NT2/D1 (cell line): ENCODE data around the gene LCA5L.

Source experiments
- SUZ12 ChIP-seq: IDR thresholded peaks from 2 replicates; pipeline ENCODE4 v1.6.1; 2011; ENCODE audit not compliant: insufficient read length, insufficient read depth; ENCODE audit errors: extremely low read depth
- YY1 ChIP-seq: IDR thresholded peaks from 2 replicates; pipeline ENCODE4 v1.6.1; 2011; ENCODE audit not compliant: insufficient read length, insufficient read depth
- ZNF274 ChIP-seq: IDR thresholded peaks from 2 replicates; pipeline ENCODE4 v1.6.1; 2011; ENCODE audit warnings: mild to moderate bottlenecking, low read depth, low read length

DNA sequence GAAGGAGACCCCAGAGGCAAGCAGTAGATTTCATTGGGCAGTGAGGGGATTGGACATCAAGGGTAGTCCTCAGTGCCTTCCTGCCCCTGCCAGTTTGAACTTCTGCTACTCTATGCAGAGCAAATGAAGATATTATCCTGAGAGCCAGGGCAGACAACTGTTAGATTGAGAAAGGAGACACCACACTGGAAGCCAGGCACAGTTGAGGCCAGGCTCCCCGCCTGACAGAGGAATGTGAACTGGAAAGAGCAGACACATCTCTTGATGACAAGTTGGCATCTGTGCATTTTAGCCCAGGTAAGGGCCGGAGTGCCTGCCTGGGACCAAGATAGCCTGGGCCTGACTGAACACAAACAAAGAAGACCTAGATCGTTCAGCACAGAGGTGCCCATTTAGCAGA lies 22.2 kb upstream of the LCA5L start:
- no peak for TF ChIP-seq SUZ12
- TF ChIP-seq YY1 = no peak
- TF ChIP-seq ZNF274 = no peak
